ENCODE data around the gene CD99.

CD99 gene

DNA sequence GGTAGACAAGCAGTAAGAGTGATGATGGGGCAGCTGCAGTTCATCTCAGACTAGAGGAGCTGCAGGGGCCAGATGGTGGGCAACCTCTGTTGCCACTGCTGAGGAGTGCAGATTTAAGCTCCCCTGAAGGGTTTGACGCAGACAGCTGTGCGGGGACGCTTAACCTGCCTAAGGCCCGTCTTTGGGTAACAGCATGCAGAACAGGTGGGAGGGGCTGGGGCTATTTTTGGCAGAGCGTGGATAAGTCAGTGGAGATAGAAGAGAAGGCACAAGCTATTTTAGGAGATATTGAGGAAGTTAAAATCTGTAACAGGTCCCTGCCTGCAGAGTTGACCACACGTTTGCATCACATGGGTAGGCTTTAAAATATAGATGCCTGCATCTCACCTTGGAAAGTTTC lies 10.5 kb downstream of the CD99 start:
- TF ChIP-seq, protein P1, sequence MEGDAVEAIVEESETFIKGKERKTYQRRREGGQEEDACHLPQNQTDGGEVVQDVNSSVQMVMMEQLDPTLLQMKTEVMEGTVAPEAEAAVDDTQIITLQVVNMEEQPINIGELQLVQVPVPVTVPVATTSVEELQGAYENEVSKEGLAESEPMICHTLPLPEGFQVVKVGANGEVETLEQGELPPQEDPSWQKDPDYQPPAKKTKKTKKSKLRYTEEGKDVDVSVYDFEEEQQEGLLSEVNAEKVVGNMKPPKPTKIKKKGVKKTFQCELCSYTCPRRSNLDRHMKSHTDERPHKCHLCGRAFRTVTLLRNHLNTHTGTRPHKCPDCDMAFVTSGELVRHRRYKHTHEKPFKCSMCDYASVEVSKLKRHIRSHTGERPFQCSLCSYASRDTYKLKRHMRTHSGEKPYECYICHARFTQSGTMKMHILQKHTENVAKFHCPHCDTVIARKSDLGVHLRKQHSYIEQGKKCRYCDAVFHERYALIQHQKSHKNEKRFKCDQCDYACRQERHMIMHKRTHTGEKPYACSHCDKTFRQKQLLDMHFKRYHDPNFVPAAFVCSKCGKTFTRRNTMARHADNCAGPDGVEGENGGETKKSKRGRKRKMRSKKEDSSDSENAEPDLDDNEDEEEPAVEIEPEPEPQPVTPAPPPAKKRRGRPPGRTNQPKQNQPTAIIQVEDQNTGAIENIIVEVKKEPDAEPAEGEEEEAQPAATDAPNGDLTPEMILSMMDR (conservative IDR thresholded peaks at IDR 0.05; ENCODE audit: low read depth) = no peak
- POLR2A ChIA-PET (ENCODE audit: low non-redundant PET) = no interaction called here
- DNase-seq (ENCODE audit: low spot score) = no peak
- H3K27ac ChIP-seq = no peak overlapping the region; the same call in 1 of the 2 replicates
- CTCF ChIA-PET = no interaction called here

DNA sequence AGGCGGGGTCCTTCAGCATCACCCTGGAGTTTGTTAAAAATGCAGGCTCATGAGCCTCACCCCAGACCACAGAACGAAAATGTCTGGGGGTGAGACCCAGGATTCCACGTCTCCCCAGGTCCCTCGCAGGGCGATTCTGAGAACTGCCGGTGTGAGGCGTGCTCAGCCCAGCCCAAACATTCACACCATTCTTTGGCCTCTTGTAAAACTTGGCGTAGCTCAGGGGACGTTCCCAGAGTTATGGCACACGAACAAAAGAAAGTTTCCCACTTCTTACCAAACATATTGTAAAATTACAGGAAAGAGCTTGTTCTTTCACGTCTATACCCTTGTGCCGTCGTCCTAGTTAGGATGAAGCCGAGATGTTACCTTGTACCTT lies 12.9 kb downstream of the CD99 start:
- peak overlapping the region; percentile 81 for H3K27ac ChIP-seq

GRCh38 chrX:2705046-2705832 lies 14.1 kb downstream of the CD99 start:
- POLR2A ChIA-PET (ENCODE audit: low non-redundant PET) = no interaction called here
- CTCF ChIA-PET = no interaction called here
- TF ChIP-seq, protein P1 (conservative IDR thresholded peaks at IDR 0.05; ENCODE audit: low read depth) = no peak
- H3K27ac ChIP-seq = peak overlapping the region; percentile 81
- DNase-seq (ENCODE audit: low spot score) = no peak

More for the DNA sequence above, 12.9 kb downstream of the CD99 start:
- ChIA-PET POLR2A (ENCODE audit: low non-redundant PET) (no interaction called here), CTCF (no interaction called here)
- TF ChIP-seq, protein P1 (conservative IDR thresholded peaks at IDR 0.05; ENCODE audit: low read depth) = peak; percentile 85
- DNase-seq (ENCODE audit: low spot score) = no peak

DNA sequence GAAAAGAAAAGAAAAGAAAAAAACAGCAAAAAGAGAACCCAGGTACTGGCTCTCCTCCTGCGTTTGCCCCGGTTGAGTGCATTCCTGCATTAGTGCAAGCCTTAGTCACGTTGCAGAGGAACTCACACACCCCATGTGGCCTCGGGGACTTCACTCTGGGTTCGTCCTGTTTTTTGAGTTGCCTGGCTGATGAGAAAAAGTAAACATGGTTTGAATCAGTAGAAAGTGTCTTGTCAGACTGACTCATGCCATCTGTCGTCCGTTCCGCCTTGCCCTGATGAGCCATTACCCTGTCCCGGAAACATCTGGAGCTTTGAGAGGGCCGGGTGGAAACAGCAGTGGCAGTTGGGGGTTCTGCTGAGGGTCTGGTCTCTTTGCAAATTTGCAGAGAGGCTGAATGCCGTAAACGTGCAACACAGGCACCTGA lies 16.3 kb downstream of the CD99 start:
- peak overlapping the region; percentile 98 for H3K27ac ChIP-seq
- ChIA-PET POLR2A (ENCODE audit: low non-redundant PET) (no interaction called here), CTCF (no interaction called here)
- TF ChIP-seq, protein P1 (conservative IDR thresholded peaks at IDR 0.05; ENCODE audit: low read depth) = no peak
- peak; percentile 74 for DNase-seq (ENCODE audit: low spot score)

- peak overlapping the region; percentile 98 for H3K27ac ChIP-seq
- no peak for DNase-seq (ENCODE audit: low spot score)
- TF ChIP-seq, protein P1 (conservative IDR thresholded peaks at IDR 0.05; ENCODE audit: low read depth) = no peak
- POLR2A ChIA-PET (ENCODE audit: low non-redundant PET) = no interaction called here
- CTCF ChIA-PET = no interaction called here
These were observed 16.9 kb downstream of the CD99 start for GRCh38 chrX:2708021-2708420.

DNA sequence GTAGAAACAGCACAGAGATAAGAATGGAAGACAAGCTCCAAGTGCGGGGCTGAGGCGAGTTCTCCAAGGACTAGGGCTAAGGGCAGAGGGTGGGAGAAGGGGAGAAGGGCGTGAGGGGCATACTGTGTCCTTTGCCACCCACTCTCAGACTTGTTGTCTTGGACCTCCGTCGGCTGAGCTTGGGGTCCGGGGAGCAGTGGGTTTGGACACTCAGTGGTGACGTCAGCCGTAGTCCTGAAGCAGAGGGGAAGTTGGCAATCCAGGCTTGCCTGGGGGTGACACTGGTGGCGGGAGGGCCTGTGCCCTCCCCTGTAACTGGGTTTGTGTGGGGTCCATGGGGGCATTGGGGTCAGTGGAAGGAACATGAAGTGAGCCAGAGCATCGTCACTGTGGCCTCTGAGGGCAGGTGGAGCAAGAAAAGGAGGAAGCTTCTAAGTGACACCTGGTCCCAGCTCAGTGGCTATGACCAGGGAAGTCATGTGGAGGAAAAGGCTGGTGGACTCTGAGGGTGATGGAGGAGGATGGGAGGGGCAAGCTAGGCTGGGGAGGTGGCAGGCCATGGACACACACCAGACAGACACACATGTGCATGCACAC lies 17.6 kb downstream of the CD99 start:
- TF ChIP-seq, protein P1 (conservative IDR thresholded peaks at IDR 0.05; ENCODE audit: low read depth) = no peak
- H3K27ac ChIP-seq = peak overlapping the region; percentile 98
- CTCF ChIA-PET = no interaction called here
- no peak for DNase-seq (ENCODE audit: low spot score)
- POLR2A ChIA-PET (ENCODE audit: low non-redundant PET) = no interaction called here

Data from RWPE1 (cell line).